HL-60 (cell line): ENCODE measurements around the gene TVP23A.

ENCODE experiments used
- TF ChIP-seq, protein P1 (sequence below): IDR thresholded peaks from one replicate; pipeline ENCODE4 v1.5.1; 2011; ENCODE audit warnings: low read length, control low read depth, inconsistent platforms; ENCODE audit not compliant: insufficient read depth
- TF ChIP-seq, protein P2 (sequence below): IDR thresholded peaks from 2 replicates; pipeline ENCODE4 v1.6.1; 2012; ENCODE audit warnings: low read depth; ENCODE audit not compliant: insufficient replicate concordance

DNA sequence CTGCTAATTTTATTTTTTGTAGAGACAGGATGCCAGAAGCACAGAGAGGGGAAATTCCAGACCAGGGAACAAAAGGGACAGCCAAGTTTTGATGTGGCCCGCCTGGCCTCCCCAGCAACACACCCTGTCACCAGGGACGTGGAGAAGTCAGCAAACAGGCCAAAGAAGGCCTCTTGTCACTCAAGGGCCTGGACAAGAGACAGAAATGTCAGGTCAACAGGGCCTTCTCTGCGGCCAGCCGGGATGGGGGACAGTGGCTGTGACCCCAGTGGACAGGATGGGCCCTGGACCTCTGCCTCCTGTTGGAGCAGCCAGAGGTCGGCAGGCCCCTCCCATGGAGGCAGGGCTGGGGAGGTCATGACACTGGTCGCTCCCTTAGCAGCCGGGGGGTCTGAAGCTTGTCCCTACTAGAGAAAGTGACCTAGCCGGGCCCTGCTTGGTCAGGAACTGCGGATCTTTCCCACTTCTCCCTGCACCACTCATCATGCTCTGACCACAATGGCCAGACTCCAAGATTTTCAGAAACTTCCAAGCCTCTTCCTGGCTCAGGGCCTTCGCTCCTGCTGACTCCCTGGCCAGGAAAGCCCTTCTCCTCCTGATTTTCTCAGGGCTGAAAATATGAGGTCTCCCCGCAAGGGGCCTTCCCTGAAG is 9.2 kb upstream of the TVP23A start:
- TF ChIP-seq, protein P1, sequence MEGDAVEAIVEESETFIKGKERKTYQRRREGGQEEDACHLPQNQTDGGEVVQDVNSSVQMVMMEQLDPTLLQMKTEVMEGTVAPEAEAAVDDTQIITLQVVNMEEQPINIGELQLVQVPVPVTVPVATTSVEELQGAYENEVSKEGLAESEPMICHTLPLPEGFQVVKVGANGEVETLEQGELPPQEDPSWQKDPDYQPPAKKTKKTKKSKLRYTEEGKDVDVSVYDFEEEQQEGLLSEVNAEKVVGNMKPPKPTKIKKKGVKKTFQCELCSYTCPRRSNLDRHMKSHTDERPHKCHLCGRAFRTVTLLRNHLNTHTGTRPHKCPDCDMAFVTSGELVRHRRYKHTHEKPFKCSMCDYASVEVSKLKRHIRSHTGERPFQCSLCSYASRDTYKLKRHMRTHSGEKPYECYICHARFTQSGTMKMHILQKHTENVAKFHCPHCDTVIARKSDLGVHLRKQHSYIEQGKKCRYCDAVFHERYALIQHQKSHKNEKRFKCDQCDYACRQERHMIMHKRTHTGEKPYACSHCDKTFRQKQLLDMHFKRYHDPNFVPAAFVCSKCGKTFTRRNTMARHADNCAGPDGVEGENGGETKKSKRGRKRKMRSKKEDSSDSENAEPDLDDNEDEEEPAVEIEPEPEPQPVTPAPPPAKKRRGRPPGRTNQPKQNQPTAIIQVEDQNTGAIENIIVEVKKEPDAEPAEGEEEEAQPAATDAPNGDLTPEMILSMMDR, result no peak
- TF ChIP-seq, protein P2, sequence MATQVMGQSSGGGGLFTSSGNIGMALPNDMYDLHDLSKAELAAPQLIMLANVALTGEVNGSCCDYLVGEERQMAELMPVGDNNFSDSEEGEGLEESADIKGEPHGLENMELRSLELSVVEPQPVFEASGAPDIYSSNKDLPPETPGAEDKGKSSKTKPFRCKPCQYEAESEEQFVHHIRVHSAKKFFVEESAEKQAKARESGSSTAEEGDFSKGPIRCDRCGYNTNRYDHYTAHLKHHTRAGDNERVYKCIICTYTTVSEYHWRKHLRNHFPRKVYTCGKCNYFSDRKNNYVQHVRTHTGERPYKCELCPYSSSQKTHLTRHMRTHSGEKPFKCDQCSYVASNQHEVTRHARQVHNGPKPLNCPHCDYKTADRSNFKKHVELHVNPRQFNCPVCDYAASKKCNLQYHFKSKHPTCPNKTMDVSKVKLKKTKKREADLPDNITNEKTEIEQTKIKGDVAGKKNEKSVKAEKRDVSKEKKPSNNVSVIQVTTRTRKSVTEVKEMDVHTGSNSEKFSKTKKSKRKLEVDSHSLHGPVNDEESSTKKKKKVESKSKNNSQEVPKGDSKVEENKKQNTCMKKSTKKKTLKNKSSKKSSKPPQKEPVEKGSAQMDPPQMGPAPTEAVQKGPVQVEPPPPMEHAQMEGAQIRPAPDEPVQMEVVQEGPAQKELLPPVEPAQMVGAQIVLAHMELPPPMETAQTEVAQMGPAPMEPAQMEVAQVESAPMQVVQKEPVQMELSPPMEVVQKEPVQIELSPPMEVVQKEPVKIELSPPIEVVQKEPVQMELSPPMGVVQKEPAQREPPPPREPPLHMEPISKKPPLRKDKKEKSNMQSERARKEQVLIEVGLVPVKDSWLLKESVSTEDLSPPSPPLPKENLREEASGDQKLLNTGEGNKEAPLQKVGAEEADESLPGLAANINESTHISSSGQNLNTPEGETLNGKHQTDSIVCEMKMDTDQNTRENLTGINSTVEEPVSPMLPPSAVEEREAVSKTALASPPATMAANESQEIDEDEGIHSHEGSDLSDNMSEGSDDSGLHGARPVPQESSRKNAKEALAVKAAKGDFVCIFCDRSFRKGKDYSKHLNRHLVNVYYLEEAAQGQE, result no peak
